ENCODE results near the gene SCUBE2. TPM values are rescaled to one million over a fixed set of nuclear protein-coding genes. Genes with fewer than 3 reads are reported as not detected.

Gene SCUBE2
- total RNA-seq, 1 donor = 1.8 TPM

GRCh38 chr11:9037963-9038362 is 53.4 kb downstream of the SCUBE2 start:
- TF ChIP-seq CTCF (IDR thresholded peaks at IDR 0.05; ENCODE audit: extremely low read depth, low read depth, low read length) = no peak
- no peaks in the 10 kb centered on the region for H3K27me3 ChIP-seq (ENCODE audit: insufficient read depth, low read length)
- no peaks in the 10 kb centered on the region for H3K4me1 ChIP-seq (ENCODE audit: insufficient read depth, low read length)
- no peak for DNase-seq (ENCODE audit: insufficient read length, low spot score, missing footprints)
- H3K36me3 ChIP-seq (ENCODE audit: insufficient read depth, low read length) = no peaks in the 10 kb centered on the region
- H3K4me2 ChIP-seq (ENCODE audit: insufficient read depth, low read length) = no peak overlapping the region
- no peak overlapping the region for H3K4me3 ChIP-seq (ENCODE audit: insufficient read depth, low read length)
- no peaks in the 10 kb centered on the region for H4K20me1 ChIP-seq (ENCODE audit: insufficient read depth, low read length)
- H3K79me2 ChIP-seq (ENCODE audit: insufficient read depth, low read length) = no peaks in the 10 kb centered on the region
- no peaks in the 10 kb centered on the region for H3K9me3 ChIP-seq (ENCODE audit: low read depth, low read length)
- H3K27ac ChIP-seq (ENCODE audit: low read depth, low read length) = no peak overlapping the region
- no peak overlapping the region for H2AFZ ChIP-seq (ENCODE audit: low read length)

- Histone ChIP-seq H3K27me3 (ENCODE audit: insufficient read depth, low read length) (no peaks in the 10 kb centered on the region), H2AFZ (ENCODE audit: low read length) (no peak overlapping the region), H3K79me2 (ENCODE audit: insufficient read depth, low read length) (no peaks in the 10 kb centered on the region), H3K27ac (ENCODE audit: low read depth, low read length) (no peak overlapping the region), H3K4me3 (ENCODE audit: insufficient read depth, low read length) (no peak overlapping the region), H3K4me1 (ENCODE audit: insufficient read depth, low read length) (no peaks in the 10 kb centered on the region), H3K9me3 (ENCODE audit: low read depth, low read length) (no peaks in the 10 kb centered on the region), H3K4me2 (ENCODE audit: insufficient read depth, low read length) (no peak overlapping the region), H3K36me3 (ENCODE audit: insufficient read depth, low read length) (no peaks in the 10 kb centered on the region), H4K20me1 (ENCODE audit: insufficient read depth, low read length) (no peaks in the 10 kb centered on the region)
- DNase-seq (ENCODE audit: insufficient read length, low spot score, missing footprints) = no peak
- no peak for TF ChIP-seq CTCF (IDR thresholded peaks at IDR 0.05; ENCODE audit: extremely low read depth, low read depth, low read length)
Measured at GRCh38 chr11:9037046-9037780, 54.2 kb downstream of the SCUBE2 start.

GRCh38 chr11:9030601-9031000 is 60.8 kb downstream of the SCUBE2 start:
- Histone ChIP-seq H3K79me2 (ENCODE audit: insufficient read depth, low read length) (no peaks in the 10 kb centered on the region), H3K4me1 (ENCODE audit: insufficient read depth, low read length) (no peaks in the 10 kb centered on the region), H3K27me3 (ENCODE audit: insufficient read depth, low read length) (no peaks in the 10 kb centered on the region), H4K20me1 (ENCODE audit: insufficient read depth, low read length) (no peaks in the 10 kb centered on the region), H3K9me3 (ENCODE audit: low read depth, low read length) (no peaks in the 10 kb centered on the region), H2AFZ (ENCODE audit: low read length) (no peak overlapping the region), H3K4me3 (ENCODE audit: insufficient read depth, low read length) (no peak overlapping the region), H3K27ac (ENCODE audit: low read depth, low read length) (no peak overlapping the region), H3K4me2 (ENCODE audit: insufficient read depth, low read length) (no peak overlapping the region), H3K36me3 (ENCODE audit: insufficient read depth, low read length) (no peaks in the 10 kb centered on the region)
- TF ChIP-seq CTCF (IDR thresholded peaks at IDR 0.05; ENCODE audit: extremely low read depth, low read depth, low read length) = no peak
- no peak for DNase-seq (ENCODE audit: insufficient read length, low spot score, missing footprints)

GRCh38 chr11:9029422-9029821 is 62.0 kb downstream of the SCUBE2 start:
- Histone ChIP-seq H3K4me3 (ENCODE audit: insufficient read depth, low read length) (no peak overlapping the region), H4K20me1 (ENCODE audit: insufficient read depth, low read length) (no peaks in the 10 kb centered on the region), H2AFZ (ENCODE audit: low read length) (no peak overlapping the region), H3K27me3 (ENCODE audit: insufficient read depth, low read length) (no peaks in the 10 kb centered on the region), H3K4me1 (ENCODE audit: insufficient read depth, low read length) (no peaks in the 10 kb centered on the region), H3K9me3 (ENCODE audit: low read depth, low read length) (no peaks in the 10 kb centered on the region), H3K4me2 (ENCODE audit: insufficient read depth, low read length) (no peak overlapping the region), H3K27ac (ENCODE audit: low read depth, low read length) (no peak overlapping the region), H3K36me3 (ENCODE audit: insufficient read depth, low read length) (no peaks in the 10 kb centered on the region), H3K79me2 (ENCODE audit: insufficient read depth, low read length) (no peaks in the 10 kb centered on the region)
- DNase-seq (ENCODE audit: insufficient read length, low spot score, missing footprints) = no peak
- TF ChIP-seq CTCF (IDR thresholded peaks at IDR 0.05; ENCODE audit: extremely low read depth, low read depth, low read length) = no peak

Data from osteoblast (primary cell).